Measurements from ENCODE around the gene ARHGAP1.

DNA sequence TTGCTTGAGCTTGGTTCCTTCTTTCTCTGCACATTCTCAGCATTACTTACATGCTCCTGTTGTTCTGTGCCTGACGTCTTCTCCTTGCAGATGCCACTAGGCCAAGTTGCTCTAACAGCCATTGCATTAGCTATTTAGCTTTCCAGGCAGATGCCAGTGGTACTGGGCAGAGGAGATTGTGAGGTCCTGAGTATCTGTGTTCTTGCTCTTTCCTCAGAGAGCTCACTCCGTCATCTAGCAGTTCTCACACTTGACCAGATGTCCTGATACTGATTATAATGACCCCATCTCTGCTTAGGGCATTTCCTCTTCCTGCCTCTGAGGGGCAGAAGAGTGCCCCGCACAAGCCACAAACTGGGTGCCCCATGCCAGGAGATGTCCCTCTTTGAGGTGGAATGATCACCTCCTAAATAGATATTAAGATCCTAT lies 30.7 kb downstream of the ARHGAP1 start:
- TF ChIP-seq EZH2 (IDR thresholded peaks at IDR 0.05; ENCODE audit: insufficient read depth, poor library complexity, severe bottlenecking) (no peak), EZH2phosphoT487 (IDR thresholded peaks at IDR 0.05; ENCODE audit: insufficient read depth, low read depth) (no peak)

All from GM23248 (cell line).